SK-N-SH treated with all-trans-retinoic acid at 6 μM for 48 hours (cell line): ENCODE results near the gene RAB15.

Experiments
- ARNTL ChIP-seq: fragments of 450-650 bp; formaldehyde crosslinking; IDR thresholded peaks from 2 replicates; pipeline ENCODE4 v1.5.0; 2020; ENCODE audit warnings: low read depth, mild to moderate bottlenecking, moderate library complexity, borderline replicate concordance
- CREB5 ChIP-seq: fragments of 250-450 bp; sonication (Bioruptor Pico); IDR thresholded peaks from 2 replicates; pipeline ENCODE4 v1.5.1; 2020; ENCODE audit warnings: low read depth, mild to moderate bottlenecking, moderate library complexity
- OSR1 ChIP-seq: fragments of 250-450 bp; sonication (Bioruptor Pico); IDR thresholded peaks from 2 replicates; pipeline ENCODE4 v1.8.0; 2022; ENCODE audit warnings: moderate library complexity, mild to moderate bottlenecking, inconsistent platforms
- PATZ1 ChIP-seq: fragments of 250-450 bp; sonication (Bioruptor Pico); IDR thresholded peaks from 2 replicates; pipeline ENCODE4 v1.8.0; 2020; ENCODE audit warnings: mild to moderate bottlenecking, moderate library complexity, borderline replicate concordance
- PPARA ChIP-seq: fragments of 250-450 bp; sonication (Bioruptor Pico); IDR thresholded peaks from 2 replicates; pipeline ENCODE4 v1.5.0; 2020; ENCODE audit warnings: mild to moderate bottlenecking, borderline replicate concordance
- RARB ChIP-seq: fragments of 250-450 bp; sonication (Bioruptor Pico); IDR thresholded peaks from 2 replicates; pipeline ENCODE4 v1.8.0; 2021; ENCODE audit warnings: mild to moderate bottlenecking, moderate library complexity
- SNAI2 ChIP-seq: fragments of 250-450 bp; sonication (Bioruptor Pico); IDR thresholded peaks from 2 replicates; pipeline ENCODE4 v1.5.0; 2020; ENCODE audit warnings: mild to moderate bottlenecking, moderate library complexity
- TCF4 ChIP-seq: fragments of 250-450 bp; sonication (Bioruptor Pico); IDR thresholded peaks from 2 replicates; pipeline ENCODE4 v1.8.0; 2021; ENCODE audit warnings: mild to moderate bottlenecking, moderate library complexity, borderline replicate concordance
- TOX ChIP-seq: fragments of 250-450 bp; sonication (Bioruptor Pico); IDR thresholded peaks from 2 replicates; pipeline ENCODE4 v1.8.0; 2021; ENCODE audit warnings: mild to moderate bottlenecking, moderate library complexity, borderline replicate concordance
- ZNF565 ChIP-seq: fragments of 450-650 bp; formaldehyde crosslinking; conservative IDR thresholded peaks from 2 replicates; pipeline ENCODE4 v1.5.0; 2020; ENCODE audit warnings: low read depth, mild to moderate bottlenecking, moderate library complexity
- ZNF70 ChIP-seq: fragments of 450-650 bp; formaldehyde crosslinking; IDR thresholded peaks from 2 replicates; pipeline ENCODE4 v1.5.0; 2020; ENCODE audit warnings: mild to moderate bottlenecking, moderate library complexity
- ZNF8 ChIP-seq: fragments of 450-650 bp; formaldehyde crosslinking; IDR thresholded peaks from 2 replicates; pipeline ENCODE4 v1.5.0; 2020; ENCODE audit warnings: mild to moderate bottlenecking, moderate library complexity

DNA sequence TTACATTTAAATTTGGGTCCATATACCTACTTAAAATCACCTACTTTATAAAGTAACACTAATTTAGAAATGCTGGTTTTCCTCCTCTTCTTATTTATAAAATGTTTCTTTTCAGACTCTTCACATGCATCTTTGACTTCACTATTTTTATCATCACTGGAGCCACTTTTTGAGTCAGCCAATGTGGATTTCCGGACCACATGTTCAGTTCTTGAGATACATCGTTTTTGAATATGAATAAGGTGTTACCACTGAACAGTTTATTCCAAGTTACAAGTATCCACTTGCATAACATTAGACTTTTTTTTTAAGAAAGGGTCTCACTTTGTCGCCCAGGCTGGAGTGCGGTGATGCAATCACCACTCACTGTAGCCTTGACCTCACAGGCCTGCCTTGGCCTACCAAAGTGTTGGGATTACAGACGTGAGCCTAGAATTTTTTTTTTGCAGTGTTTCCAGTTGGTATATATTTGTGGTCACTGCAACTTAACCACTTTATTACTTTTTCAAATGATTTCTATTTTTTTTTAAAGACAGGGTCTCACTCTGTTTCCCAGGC lies 20.3 kb upstream of the RAB15 start:
- no peak for TF ChIP-seq ZNF565
- no peak for TF ChIP-seq OSR1
- no peak for TF ChIP-seq ZNF8 (CRISPR knock-in tag)
- TF ChIP-seq ZNF70 (CRISPR knock-in tag) = no peak
- no peak for TF ChIP-seq PPARA (CRISPR knock-in tag)
- no peak for TF ChIP-seq CREB5 (CRISPR knock-in tag)
- TF ChIP-seq TOX (CRISPR knock-in tag) = no peak
- no peak for TF ChIP-seq ARNTL (CRISPR knock-in tag)
- no peak for TF ChIP-seq PATZ1 (CRISPR knock-in tag)
- no peak for TF ChIP-seq SNAI2 (CRISPR knock-in tag)
- no peak for TF ChIP-seq TCF4 (CRISPR knock-in tag)
- no peak for TF ChIP-seq RARB
